Prostate gland (tissue), 2 donors: ENCODE results near the gene NCOA6. TPM values are rescaled to one million over a fixed set of nuclear protein-coding genes. Genes with fewer than 3 reads are reported as not detected.
"Not testable (repeated sequence)": the region's sequence is repeated elsewhere in the genome, so short reads cannot be mapped to it uniquely, and the experiment has no call there.

Source experiments
- DNase-seq: peaks from one replicate; pipeline ENCODE4 v3.0.0-alpha.2; 2019; ENCODE audit warnings: low spot score
- H3K27ac ChIP-seq, 2 donors: fragments of 200-600 bp; sonication (generic); 2 replicates each; pipeline ENCODE4 v1.5.1; 2017 to 2019
- H3K27me3 ChIP-seq: fragments of 200-600 bp; sonication (generic); replicated peaks from 2 replicates; pipeline ENCODE4 v1.5.1; 2019; ENCODE audit not compliant: insufficient read depth
- H3K36me3 ChIP-seq, 2 donors: fragments of 200-600 bp; sonication (generic); 1 replicate in 1 of 2; 2 replicates in 1 of 2; pipeline versions ENCODE4 v1.5.1 to v1.8.1; 2017 to 2019
- H3K4me1 ChIP-seq: fragments of 200-600 bp; sonication (generic); replicated peaks from 2 replicates; pipeline ENCODE4 v1.5.1; 2019
- H3K4me3 ChIP-seq, 2 donors: fragments of 200-600 bp; sonication (generic); 2 replicates each; pipeline ENCODE4 v1.5.1; 2017 to 2019
- H3K9me3 ChIP-seq: fragments of 200-600 bp; sonication (generic); 2 replicates; pipeline ENCODE4 v1.5.1; 2017
- CTCF ChIP-seq, 4 experiments: fragments of 200-600 bp in 2 of 4; fragments of 450-650 bp in 2 of 4; sonication (generic) in 2 of 4; IDR thresholded peaks; 1 replicate in 3 of 4; 2 replicates in 1 of 4; pipeline ENCODE4 v1.5.1; 2016 to 2019; ENCODE audit warnings: antibody characterized with exemption in 4 of 4, mild to moderate bottlenecking in 2 of 4, moderate library complexity in 2 of 4
- POLR2A ChIP-seq: fragments of 450-650 bp; IDR thresholded peaks from one replicate; pipeline ENCODE4 v1.6.1; 2016; ENCODE audit warnings: antibody characterized with exemption, mild to moderate bottlenecking
- POLR2AphosphoS5 ChIP-seq: sonication (generic); formaldehyde crosslinking; IDR thresholded peaks from one replicate; pipeline ENCODE4 v1.6.1; 2017; ENCODE audit warnings: antibody characterized with exemption
- WGBS: methylation state at CpG from one replicate; pipeline ENCODE4 v1.1.5; 2018; 5-methylcytosine and 5-hydroxymethylcytosine counted together
- intact Hi-C: fragments of 100-400 bp; cut with DNase I; formaldehyde crosslinking; loops from one replicate; pipeline ENCODE4 v1.14.2; 2022
- total RNA-seq, 2 donors: library from RNA; depleted of rRNA; stranded (reverse); fragments of >200 nt; gene quantifications; one replicate each; pipeline ENCODE4 v1.1.0, GENCODE V29; 2016

The NCOA6 gene
- total RNA-seq, 2 donors from 2014 or later, result 19.6 to 43.7 TPM

GRCh38 chr20:34815636-34816035 is 9.8 kb downstream of the NCOA6 start:
- no peak for TF ChIP-seq POLR2AphosphoS5
- no peak for TF ChIP-seq POLR2A
- no peak for TF ChIP-seq CTCF (IDR thresholded peaks at IDR 0.05)
- no peaks in the 10 kb centered on the region for H3K27me3 ChIP-seq
- no peak for DNase-seq
- H3K9me3 ChIP-seq, result no peaks in the 10 kb centered on the region
- H3K27ac ChIP-seq, result no peak overlapping the region
- no peak overlapping the region for H3K4me3 ChIP-seq
- WGBS, result 88% methylated on average over 1 of the region's 1 CpG
- no peaks in the 10 kb centered on the region for H3K36me3 ChIP-seq
- intact Hi-C loops, result no loop called here
- H3K4me1 ChIP-seq, result no peaks in the 10 kb centered on the region

- intact Hi-C loops, result no loop called here
- H3K36me3 ChIP-seq, result no peaks in the 10 kb centered on the region
- DNase-seq, result no peak
- TF ChIP-seq CTCF (IDR thresholded peaks at IDR 0.05) (no peak), POLR2AphosphoS5 (no peak), POLR2A (no peak)
- no peaks in the 10 kb centered on the region for H3K9me3 ChIP-seq
- no peaks in the 10 kb centered on the region for H3K27me3 ChIP-seq
- H3K4me3 ChIP-seq, result no peak overlapping the region
- no peaks in the 10 kb centered on the region for H3K4me1 ChIP-seq
- H3K27ac ChIP-seq, result no peak overlapping the region
- 95% methylated on average over 5 of the region's 5 CpGs for whole genome bisulfite sequencing
Measured at GRCh38 chr20:34808583-34808982, 16.9 kb downstream of the NCOA6 start.

- WGBS, result 79% methylated on average over 8 of the region's 8 CpGs
- H3K4me3 ChIP-seq, H3K36me3 ChIP-seq, H3K9me3 ChIP-seq, intact Hi-C loops, H3K27me3 ChIP-seq, H3K4me1 ChIP-seq, DNase-seq, H3K27ac ChIP-seq: not testable (repeated sequence)
Measured at GRCh38 chr20:34807944-34808465, 17.4 kb downstream of the NCOA6 start.

- H3K4me3 ChIP-seq, result no peak overlapping the region
- DNase-seq, result no peak
- H3K9me3 ChIP-seq, result no peaks in the 10 kb centered on the region
- H3K27ac ChIP-seq, result no peak overlapping the region
- intact Hi-C loops, result no loop called here
- no peaks in the 10 kb centered on the region for H3K4me1 ChIP-seq
- TF ChIP-seq CTCF (IDR thresholded peaks at IDR 0.05) (no peak), POLR2A (no peak), POLR2AphosphoS5 (no peak)
- H3K27me3 ChIP-seq, result no peaks in the 10 kb centered on the region
- no peaks in the 10 kb centered on the region for H3K36me3 ChIP-seq
Measured at GRCh38 chr20:34806255-34806654, 19.2 kb downstream of the NCOA6 start.

- H3K36me3 ChIP-seq, result no peaks in the 10 kb centered on the region
- no peak overlapping the region for H3K27ac ChIP-seq
- DNase-seq, result no peak
- intact Hi-C loops, result no loop called here
- H3K9me3 ChIP-seq, result no peaks in the 10 kb centered on the region
- no peaks in the 10 kb centered on the region for H3K4me1 ChIP-seq
- TF ChIP-seq CTCF (IDR thresholded peaks at IDR 0.05) (no peak), POLR2AphosphoS5 (no peak), POLR2A (no peak)
- no peaks in the 10 kb centered on the region for H3K27me3 ChIP-seq
- no peak overlapping the region for H3K4me3 ChIP-seq
Measured at GRCh38 chr20:34798871-34799270, 26.6 kb downstream of the NCOA6 start.
